T-cell (primary cell): ENCODE data around the gene BCKDHA. TPM values are rescaled to one million over a fixed set of nuclear protein-coding genes. Genes with fewer than 3 reads are reported as not detected.

Experiments used
- ATAC-seq, 4 experiments: fragments of 200-7000 bp in 3 of 4; fragments of 150-1000 bp in 1 of 4; cut with Tn5 transposase; replicated peaks in 1 of 4; 1 replicate in 3 of 4; 2 replicates in 1 of 4; pipeline ENCODE4 v1.10.0; 2021; ENCODE audit warnings: moderate library complexity in 3 of 4, mild to moderate bottlenecking in 2 of 4, moderate number of reproducible peaks in 1 of 4
- CTCF ChIA-PET, 2 donors: fragments of 300-600 bp; sonication (Branson Sonifier 250); formaldehyde crosslinking; loops; one replicate each; lab custom pipeline; 2022; ENCODE audit warnings: antibody characterized with exemption in 2 of 2; lab: Charles Lee
- POLR2A ChIA-PET, 2 donors: fragments of 300-600 bp; sonication (Branson Sonifier 250); formaldehyde crosslinking; loops; one replicate each; lab custom pipeline; 2022; ENCODE audit warnings: antibody characterized with exemption in 2 of 2; lab: Charles Lee
- DNase-seq, 35 experiments: peaks; one replicate each; pipeline versions ENCODE4 v3.0.0 to v3.0.0-alpha.2; 2013 to 2023
- H3K27ac ChIP-seq: one replicate; pipeline ENCODE4 v1.5.1; 2013; ENCODE audit warnings: low read length
- H3K27me3 ChIP-seq, 2 experiments: replicated peaks in 1 of 2; 1 replicate in 1 of 2; 2 replicates in 1 of 2; pipeline versions ENCODE4 v1.6.1 to v1.7.0; 2013; ENCODE audit warnings: low read length in 1 of 2, mixed read lengths in 1 of 2; ENCODE audit not compliant: control insufficient read depth in 2 of 2, insufficient read depth in 2 of 2; ENCODE audit errors: extremely low read depth in 1 of 2
- H3K36me3 ChIP-seq, 2 donors: 1 replicate in 1 of 2; 2 replicates in 1 of 2; pipeline versions ENCODE4 v1.6.1 to v1.7.0; 2013; ENCODE audit warnings: low read length in 1 of 2; ENCODE audit not compliant: control insufficient read depth in 2 of 2, insufficient read depth in 1 of 2; ENCODE audit errors: extremely low read depth in 1 of 2
- H3K4me1 ChIP-seq, 2 experiments: 1 replicate in 1 of 2; 2 replicates in 1 of 2; pipeline versions ENCODE4 v1.6.1 to v1.7.0; 2013; ENCODE audit warnings: low read length in 2 of 2, mixed read lengths in 1 of 2; ENCODE audit not compliant: insufficient read depth in 2 of 2, control insufficient read depth in 1 of 2; ENCODE audit errors: extremely low read depth in 1 of 2
- H3K4me3 ChIP-seq, 2 donors: 1 replicate in 1 of 2; 2 replicates in 1 of 2; pipeline versions ENCODE4 v1.5.1 to v1.7.0; 2013; ENCODE audit warnings: mild to moderate bottlenecking in 2 of 2, low read length in 1 of 2, moderate library complexity in 1 of 2; ENCODE audit not compliant: control insufficient read depth in 1 of 2; ENCODE audit errors: extremely low read depth in 1 of 2
- H3K9me3 ChIP-seq: 2 replicates; pipeline ENCODE4 v1.7.0; 2013
- H3K27ac Mint-ChIP-seq, 2 donors: one replicate each; pipeline ENCODE4 v1.8.0; 2020 to 2021; ENCODE audit warnings: mild to moderate bottlenecking in 2 of 2, mixed read lengths in 2 of 2
- H3K27me3 Mint-ChIP-seq, 2 donors: one replicate each; pipeline ENCODE4 v1.8.0; 2021 to 2022; ENCODE audit warnings: mixed read lengths in 2 of 2
- H3K36me3 Mint-ChIP-seq: one replicate; pipeline ENCODE4 v1.8.0; 2021; ENCODE audit warnings: mixed read lengths
- H3K4me1 Mint-ChIP-seq, 3 donors: one replicate each; pipeline ENCODE4 v1.8.0; 2020 to 2022; ENCODE audit warnings: mixed read lengths in 3 of 3, mild to moderate bottlenecking in 1 of 3
- H3K4me3 Mint-ChIP-seq, 3 donors: one replicate each; pipeline ENCODE4 v1.8.0; 2020 to 2022; ENCODE audit warnings: mild to moderate bottlenecking in 3 of 3, mixed read lengths in 3 of 3, moderate library complexity in 3 of 3
- H3K9me3 Mint-ChIP-seq, 3 donors: one replicate each; pipeline ENCODE4 v1.8.0; 2020 to 2022; ENCODE audit warnings: mixed read lengths in 3 of 3
- WGBS: methylation state at CpG from one replicate; pipeline ENCODE4 v1.1.5; 2013; ENCODE audit warnings: missing lambda C conversion rate; ENCODE audit not compliant: insufficient coverage; 5-methylcytosine and 5-hydroxymethylcytosine counted together
- total RNA-seq, 35 experiments: library from RNA in 6 of 35; stranded (reverse) in 6 of 35; fragments of 120-200 nt in 1 of 35; gene quantifications; one replicate each; pipeline versions ENCODE4 v1.2.1 to v1.2.4 and lab custom pipeline; 2013 to 2026

The BCKDHA gene
- total RNA-seq, 5 donors from 2014 or later (not counting 1 experiment from before 2014, with no cell fraction given) = 13.0 to 28.6 (median 27.0) TPM

DNA sequence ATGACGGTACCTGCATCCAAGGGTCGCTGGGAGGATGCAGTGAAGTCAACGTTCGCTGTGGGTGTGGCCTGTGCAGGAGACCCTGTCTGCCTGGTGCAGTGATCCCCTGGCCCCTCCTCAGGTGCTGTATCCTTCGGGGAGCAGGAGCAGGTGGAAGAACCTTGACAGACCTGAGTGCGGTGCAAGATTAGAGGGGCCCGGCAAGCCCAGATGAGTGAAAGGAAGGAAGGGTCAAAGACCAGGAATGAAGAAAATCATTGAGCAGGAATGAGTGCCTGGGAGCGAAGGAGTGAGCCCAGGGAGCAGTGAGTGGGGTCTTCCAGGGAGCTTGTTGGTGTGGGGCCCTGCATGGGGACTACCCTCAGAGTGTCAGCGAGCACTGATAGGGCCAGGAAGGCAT is 16.8 kb downstream of the BCKDHA start:
- H3K27me3 Mint-ChIP-seq = no peaks in the 10 kb centered on the region
- H3K9me3 Mint-ChIP-seq = no peaks in the 10 kb centered on the region
- H3K4me1 ChIP-seq = peaks cover 0 to 5% of the 10 kb centered on the region in 2 experiments
- POLR2A ChIA-PET = no interaction called here
- CTCF ChIA-PET = no interaction called here
- H3K27me3 ChIP-seq = no peaks in the 10 kb centered on the region
- peaks cover 7 to 8% (median 7%) of the 10 kb centered on the region in 3 donors for H3K4me1 Mint-ChIP-seq
- H3K36me3 ChIP-seq = peaks cover 36 to 72% of the 10 kb centered on the region in 2 donors
- H3K27ac Mint-ChIP-seq = no peak overlapping the region
- DNase-seq (no peak), ATAC-seq (no peak)
- WGBS = 98% methylated on average over 7 of the region's 9 CpGs
- no peaks in the 10 kb centered on the region for H3K9me3 ChIP-seq
- no peak overlapping the region for H3K4me3 ChIP-seq
- no peak overlapping the region for H3K4me3 Mint-ChIP-seq
- H3K27ac ChIP-seq = no peak overlapping the region
- peaks cover 44% of the 10 kb centered on the region for H3K36me3 Mint-ChIP-seq

DNA sequence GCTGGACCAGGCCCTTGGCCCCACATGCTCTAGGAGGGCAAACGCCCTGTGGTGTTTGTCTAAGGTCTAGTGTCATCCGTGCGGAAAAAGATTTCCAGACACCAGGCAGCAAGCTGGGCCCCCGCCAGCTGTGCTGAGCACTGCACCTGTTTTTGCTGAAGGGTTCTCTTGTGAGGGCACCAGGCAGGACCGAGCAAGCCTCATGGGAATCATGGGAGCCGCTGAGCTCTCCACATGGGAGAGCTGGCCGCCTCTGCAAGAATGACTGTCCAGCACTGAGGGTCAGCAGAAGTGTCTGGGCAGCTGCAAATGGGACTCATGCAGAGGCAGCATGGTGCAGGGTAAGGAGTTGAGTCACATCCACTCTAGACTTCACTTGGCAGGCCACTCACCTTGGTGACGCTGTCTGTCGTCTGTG is 17.5 kb downstream of the BCKDHA start:
- CTCF ChIA-PET = no interaction called here
- H3K27me3 Mint-ChIP-seq = no peaks in the 10 kb centered on the region
- no peak overlapping the region for H3K4me3 Mint-ChIP-seq
- POLR2A ChIA-PET = no interaction called here
- peaks cover 46% of the 10 kb centered on the region for H3K36me3 Mint-ChIP-seq
- Histone ChIP-seq H3K9me3 (no peaks in the 10 kb centered on the region), H3K4me1 (peaks cover 0 to under 1% of the 10 kb centered on the region in 2 experiments), H3K4me3 (no peak overlapping the region), H3K27ac (no peak overlapping the region), H3K27me3 (no peaks in the 10 kb centered on the region), H3K36me3 (peaks cover 36 to 78% of the 10 kb centered on the region in 2 donors)
- WGBS = 88% methylated on average over 6 of the region's 9 CpGs
- H3K27ac Mint-ChIP-seq = no peak overlapping the region
- peaks cover 1 to 2% (median 1%) of the 10 kb centered on the region in 3 donors for H3K4me1 Mint-ChIP-seq
- H3K9me3 Mint-ChIP-seq = no peaks in the 10 kb centered on the region
- ATAC-seq (no peak), DNase-seq (no peak)

DNA sequence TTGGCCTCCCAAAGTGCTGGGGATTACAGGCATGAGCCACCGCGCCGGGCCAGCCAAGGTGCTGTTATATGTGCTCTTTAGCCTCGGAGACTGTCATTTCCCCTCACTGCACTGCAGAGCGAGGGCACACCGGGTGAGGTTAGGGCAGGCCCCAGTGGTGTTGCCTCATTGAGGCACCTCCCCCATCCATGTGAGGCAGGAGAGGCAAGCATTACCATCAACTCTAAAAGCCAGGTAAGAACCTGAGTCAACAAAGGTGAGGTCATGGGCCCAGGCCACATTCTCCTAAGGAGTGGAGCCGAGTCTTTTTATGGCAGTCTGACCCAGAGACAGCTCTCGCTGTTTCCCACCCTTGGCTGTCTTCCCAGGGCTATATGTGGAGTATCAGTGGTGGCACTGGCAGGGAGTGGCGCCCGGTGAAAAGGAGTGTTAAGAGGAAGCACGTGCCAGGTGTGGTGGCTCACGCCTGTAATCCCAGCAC is 18.6 kb downstream of the BCKDHA start:
- Histone ChIP-seq H3K27ac (no peak overlapping the region), H3K27me3 (no peaks in the 10 kb centered on the region), H3K9me3 (no peaks in the 10 kb centered on the region), H3K4me3 (no peak overlapping the region), H3K36me3 (peaks cover 34 to 83% of the 10 kb centered on the region in 2 donors), H3K4me1 (no peaks in the 10 kb centered on the region)
- 94% methylated on average over 11 of the region's 12 CpGs for WGBS
- DNase-seq = no peak
- Mint-ChIP-seq H3K4me1 (no peaks in the 10 kb centered on the region), H3K27ac (no peak overlapping the region), H3K9me3 (no peaks in the 10 kb centered on the region), H3K27me3 (no peaks in the 10 kb centered on the region), H3K4me3 (no peak overlapping the region), H3K36me3 (peaks cover 52% of the 10 kb centered on the region)
- no peak for ATAC-seq
- ChIA-PET POLR2A (no interaction called here), CTCF (no interaction called here)

DNA sequence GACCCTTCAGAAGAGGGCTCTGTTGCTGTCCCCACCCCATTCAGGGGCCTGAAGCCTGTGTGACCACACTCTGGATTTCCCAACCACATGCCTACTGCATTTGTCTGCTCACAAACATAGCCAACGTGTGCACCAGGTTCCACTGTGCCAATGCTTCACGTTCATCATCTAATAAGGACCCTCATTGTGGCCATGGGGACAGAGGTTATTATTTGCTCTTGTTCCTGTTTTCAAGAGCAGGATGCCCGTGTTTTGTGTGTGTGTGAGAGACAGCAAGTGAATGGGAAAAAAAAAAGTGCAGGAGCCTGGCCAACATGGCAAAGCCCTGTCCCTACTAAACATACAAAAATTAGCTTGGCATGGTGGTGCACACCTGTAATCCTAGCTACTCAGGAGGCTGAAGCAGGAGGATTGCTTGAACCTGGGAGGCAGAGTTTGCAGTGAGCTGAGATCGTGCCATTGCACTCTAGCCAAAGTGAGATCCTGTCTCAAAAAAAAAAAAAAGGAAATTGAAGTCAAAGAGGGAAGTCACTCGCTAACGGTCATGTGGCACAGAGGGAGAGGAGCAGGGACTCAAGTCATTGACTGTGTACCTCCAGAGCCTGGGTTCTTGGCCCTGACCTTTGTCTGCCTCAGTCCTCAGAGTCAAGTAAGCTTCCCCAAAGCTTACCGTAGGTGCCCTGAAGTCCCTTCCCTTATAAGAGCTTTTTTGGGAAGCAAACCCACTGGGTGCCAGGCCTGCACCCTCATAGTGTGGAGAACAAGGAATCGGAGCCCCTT is 22.7 kb downstream of the BCKDHA start:
- H3K27ac ChIP-seq = no peak overlapping the region
- DNase-seq (no peak), ATAC-seq (no peak)
- no peak overlapping the region for H3K4me3 Mint-ChIP-seq
- no peak overlapping the region for H3K27ac Mint-ChIP-seq
- H3K9me3 Mint-ChIP-seq = no peaks in the 10 kb centered on the region
- peaks cover 0 to 3% of the 10 kb centered on the region in 2 experiments for H3K4me1 ChIP-seq
- ChIA-PET POLR2A (interaction anchor here in 1 of 2 donors (0.7 kb wide), 1 partner anchor 10 kb away, joined by 4 read pairs; no protein-coding TSS in a partner anchor), CTCF (no interaction called here)
- H3K27me3 Mint-ChIP-seq = no peaks in the 10 kb centered on the region
- no peaks in the 10 kb centered on the region for H3K27me3 ChIP-seq
- WGBS = 79% methylated on average over 4 of the region's 8 CpGs
- peaks cover 0 to 6% (median 5%) of the 10 kb centered on the region in 3 donors for H3K4me1 Mint-ChIP-seq
- H3K4me3 ChIP-seq = no peak overlapping the region
- H3K36me3 Mint-ChIP-seq = peaks cover 46% of the 10 kb centered on the region
- H3K36me3 ChIP-seq = peaks cover 28 to 81% of the 10 kb centered on the region in 2 donors
- no peaks in the 10 kb centered on the region for H3K9me3 ChIP-seq

DNA sequence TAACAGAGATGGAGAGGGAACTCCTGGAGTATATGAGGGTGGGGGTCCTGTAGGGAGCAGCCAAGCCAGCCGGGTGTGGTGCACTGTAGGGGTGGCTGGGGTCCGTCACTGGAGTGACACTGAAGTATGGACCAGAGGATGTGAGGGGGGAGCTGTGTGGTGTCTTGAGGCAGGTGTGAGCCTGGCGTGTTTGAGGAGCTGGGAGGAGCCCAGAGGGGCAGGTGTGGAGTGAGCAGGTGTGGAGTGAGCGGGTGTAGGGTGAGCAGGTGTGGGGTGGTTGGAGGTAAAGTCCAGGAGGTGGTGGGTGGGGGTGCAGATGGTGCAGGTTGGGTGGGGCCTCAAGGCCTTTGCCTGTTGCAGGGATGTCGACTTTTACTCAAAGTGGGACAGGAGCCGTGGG is 23.7 kb downstream of the BCKDHA start:
- no peaks in the 10 kb centered on the region for H3K27me3 ChIP-seq
- 78% methylated on average over 6 of the region's 6 CpGs for WGBS
- Mint-ChIP-seq H3K27ac (no peak overlapping the region), H3K27me3 (no peaks in the 10 kb centered on the region), H3K4me1 (peaks cover 0 to 8% (median 7%) of the 10 kb centered on the region in 3 donors), H3K9me3 (no peaks in the 10 kb centered on the region), H3K36me3 (peaks cover 44% of the 10 kb centered on the region), H3K4me3 (no peak overlapping the region)
- CTCF ChIA-PET = no interaction called here
- H3K9me3 ChIP-seq = no peaks in the 10 kb centered on the region
- no peak overlapping the region for H3K27ac ChIP-seq
- peaks cover 0 to 9% of the 10 kb centered on the region in 2 experiments for H3K4me1 ChIP-seq
- no peak for ATAC-seq
- no peak overlapping the region for H3K4me3 ChIP-seq
- no peak for DNase-seq
- POLR2A ChIA-PET = no interaction called here
- peaks cover 27 to 75% of the 10 kb centered on the region in 2 donors for H3K36me3 ChIP-seq

DNA sequence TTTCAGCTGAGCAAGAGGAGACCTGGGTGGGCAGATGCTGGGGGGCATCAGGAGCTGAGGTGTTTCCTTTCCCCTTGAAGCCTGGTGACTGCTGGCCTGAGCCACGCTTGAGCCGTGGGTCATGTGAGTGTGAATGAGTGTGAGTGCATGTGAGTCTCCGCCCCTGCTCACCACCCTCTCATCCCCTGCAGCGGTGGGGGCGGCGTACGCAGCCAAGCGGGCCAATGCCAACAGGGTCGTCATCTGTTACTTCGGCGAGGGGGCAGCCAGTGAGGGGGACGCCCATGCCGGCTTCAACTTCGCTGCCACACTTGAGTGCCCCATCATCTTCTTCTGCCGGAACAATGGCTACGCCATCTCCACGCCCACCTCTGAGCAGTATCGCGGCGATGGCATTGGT is 24.4 kb downstream of the BCKDHA start:
- H3K27ac Mint-ChIP-seq = no peak overlapping the region
- no peak overlapping the region for H3K4me3 Mint-ChIP-seq

More for the DNA sequence above, 24.4 kb downstream of the BCKDHA start:
- CTCF ChIA-PET = no interaction called here
- no peaks in the 10 kb centered on the region for H3K9me3 ChIP-seq
- no peaks in the 10 kb centered on the region for H3K27me3 Mint-ChIP-seq
- POLR2A ChIA-PET = no interaction called here
- H3K36me3 Mint-ChIP-seq = peaks cover 43% of the 10 kb centered on the region
- H3K9me3 Mint-ChIP-seq = no peaks in the 10 kb centered on the region
- no peak overlapping the region for H3K27ac ChIP-seq
- WGBS = 98% methylated on average over 17 of the region's 20 CpGs
- DNase-seq = no peak
- H3K4me3 ChIP-seq = no peak overlapping the region
- H3K4me1 Mint-ChIP-seq = peaks cover 4 to 11% (median 10%) of the 10 kb centered on the region in 3 donors
- ATAC-seq = no peak
- peaks cover 24 to 69% of the 10 kb centered on the region in 2 donors for H3K36me3 ChIP-seq
- H3K27me3 ChIP-seq = no peaks in the 10 kb centered on the region
- H3K4me1 ChIP-seq = peaks cover 0 to 15% of the 10 kb centered on the region in 2 experiments
